SK-N-SH (cell line): ENCODE data around the gene LBR. TPM values are rescaled to one million over a fixed set of nuclear protein-coding genes. Genes with fewer than 3 reads are reported as not detected.

ENCODE experiments used
- CTCF ChIA-PET: fragments of 300-600, 350-600 bp; formaldehyde crosslinking; extraction: SDS; loops from one replicate; lab custom pipeline; 2021; lab: Yijun Ruan, JAX
- POLR2A ChIA-PET: fragments of 350-600 bp; sonication (Branson Sonifier 250); formaldehyde crosslinking; extraction: SDS; loops from one replicate; lab custom pipeline; 2020; ENCODE audit warnings: antibody characterized with exemption, inconsistent platforms; lab: Yijun Ruan, JAX
- DNase-seq: peaks from one replicate; pipeline ENCODE4 v3.0.0; 2012
- H2AFZ ChIP-seq: fragments of 200-600 bp; sonication (generic); 2 replicates; pipeline ENCODE4 v1.8.1; 2016; ENCODE audit warnings: antibody characterized with exemption, mild to moderate bottlenecking, low read depth
- H3F3A ChIP-seq: fragments of 200-600 bp; sonication (generic); replicated peaks from 2 replicates; pipeline ENCODE3; 2016; ENCODE audit warnings: antibody characterized with exemption, mild to moderate bottlenecking; ENCODE audit not compliant: insufficient read depth
- H3K27ac ChIP-seq, 2 experiments: fragments of 200-500 bp in 1 of 2; fragments of 200-600 bp in 1 of 2; sonication (Bioruptor generic) in 1 of 2; sonication (generic), shearing (Covaris generic) in 1 of 2; 2 replicates each; pipeline versions ENCODE4 v1.5.1 to v1.6.1; 2014 to 2016; ENCODE audit warnings: low read depth in 2 of 2, inconsistent platforms in 1 of 2, low read length in 1 of 2, mild to moderate bottlenecking in 1 of 2, mixed read lengths in 1 of 2
- H3K27me3 ChIP-seq: fragments of 200-600 bp; sonication (generic), shearing (Covaris generic); 2 replicates; pipeline ENCODE4 v1.6.1; 2016; ENCODE audit warnings: mixed run types; ENCODE audit not compliant: insufficient read depth
- H3K36me3 ChIP-seq, 2 experiments: fragments of 200-500 bp in 1 of 2; fragments of 200-600 bp in 1 of 2; sonication (Bioruptor generic) in 1 of 2; sonication (generic) in 1 of 2; replicated peaks in 1 of 2; 2 replicates each; pipeline versions ENCODE3 to v1.5.1; 2014 to 2016; ENCODE audit warnings: low read length in 1 of 2, mild to moderate bottlenecking in 1 of 2; ENCODE audit not compliant: insufficient read depth in 2 of 2, control insufficient read depth in 1 of 2
- H3K4me1 ChIP-seq, 2 experiments: fragments of 200-500 bp in 1 of 2; fragments of 200-600 bp in 1 of 2; sonication (Bioruptor generic) in 1 of 2; sonication (generic), shearing (Covaris generic) in 1 of 2; 2 replicates each; pipeline versions ENCODE4 v1.5.1 to v1.6.1; 2014 to 2016; ENCODE audit warnings: low read depth in 1 of 2, low read length in 1 of 2, mixed run types in 1 of 2; ENCODE audit not compliant: insufficient read depth in 2 of 2, control insufficient read depth in 1 of 2
- H3K4me2 ChIP-seq: fragments of 200-600 bp; sonication (generic), shearing (Covaris generic); 2 replicates; pipeline ENCODE4 v1.6.1; 2017; ENCODE audit warnings: mixed run types
- H3K4me3 ChIP-seq, 2 experiments: fragments of 200-500 bp in 1 of 2; fragments of 200-600 bp in 1 of 2; sonication (Bioruptor generic) in 1 of 2; sonication (generic), shearing (Covaris generic) in 1 of 2; 2 replicates each; pipeline versions ENCODE4 v1.5.1 to v1.8.1; 2014 to 2016; ENCODE audit warnings: low read depth in 2 of 2, inconsistent platforms in 1 of 2, low read length in 1 of 2, mild to moderate bottlenecking in 1 of 2, mixed read lengths in 1 of 2, moderate library complexity in 1 of 2
- H3K79me2 ChIP-seq: fragments of 200-600 bp; sonication (generic); 2 replicates; pipeline ENCODE4 v1.8.1; 2017; ENCODE audit warnings: mild to moderate bottlenecking; ENCODE audit not compliant: insufficient read depth
- H3K9ac ChIP-seq: fragments of 200-600 bp; sonication (generic); 2 replicates; pipeline ENCODE4 v1.6.1; 2017; ENCODE audit warnings: mixed run types
- H3K9me2 ChIP-seq: fragments of 200-600 bp; sonication (generic); 2 replicates; pipeline ENCODE4 v1.6.1; 2017; ENCODE audit warnings: mixed run types
- H3K9me3 ChIP-seq: fragments of 200-600 bp; sonication (generic); 2 replicates; pipeline ENCODE4 v1.6.1; 2017; ENCODE audit warnings: mixed run types, mild to moderate bottlenecking, moderate library complexity
- H4K20me1 ChIP-seq: fragments of 200-600 bp; sonication (generic); 2 replicates; pipeline ENCODE4 v1.6.1; 2017; ENCODE audit warnings: mild to moderate bottlenecking, mixed run types; ENCODE audit not compliant: insufficient read depth
- CHD2 ChIP-seq: fragments of 150-350 bp; IDR thresholded peaks from 2 replicates; pipeline ENCODE4 v1.6.1; 2018; ENCODE audit warnings: low read length; ENCODE audit not compliant: partially characterized antibody
- EZH2phosphoT487 ChIP-seq: fragments of 200-600 bp; sonication (generic); IDR thresholded peaks from 2 replicates; pipeline ENCODE4 v1.6.1; 2017; ENCODE audit warnings: low read depth, mixed run types, mild to moderate bottlenecking, antibody characterized with exemption, moderate library complexity, borderline replicate concordance
- NRF1 ChIP-seq: IDR thresholded peaks from 2 replicates; pipeline ENCODE4 v1.6.1; 2012; ENCODE audit warnings: low read depth, mild to moderate bottlenecking, low read length
- POLR2AphosphoS5 ChIP-seq: IDR thresholded peaks from 2 replicates; pipeline ENCODE4 v1.6.1; 2012; ENCODE audit warnings: low read depth, low read length
- RCOR1 ChIP-seq: fragments of 150-350 bp; IDR thresholded peaks from 2 replicates; pipeline ENCODE4 v1.6.1; 2017; ENCODE audit warnings: antibody characterized with exemption, low read length
- SMC3 ChIP-seq: IDR thresholded peaks from 2 replicates; pipeline ENCODE4 v1.6.1; 2012; ENCODE audit warnings: low read depth, low read length, improper control_type of control experiment
- TCF12 ChIP-seq: IDR thresholded peaks from 2 replicates; pipeline ENCODE4 v1.4.0; 2012
- TEAD4 ChIP-seq: IDR thresholded peaks from 2 replicates; pipeline ENCODE4 v1.4.0; 2012; ENCODE audit warnings: mild to moderate bottlenecking, borderline replicate concordance; ENCODE audit not compliant: insufficient read depth
- YY1 ChIP-seq: IDR thresholded peaks from 2 replicates; pipeline ENCODE4 v1.4.0; 2012; ENCODE audit warnings: low read depth, mild to moderate bottlenecking
- WGBS: methylation state at CpG from one replicate; pipeline ENCODE4 v1.1.6; 2017; ENCODE audit warnings: low lambda C conversion rate; 5-methylcytosine and 5-hydroxymethylcytosine counted together
- polyA plus RNA-seq, 3 experiments: library from polyadenylated mRNA; depleted of rRNA; stranded (reverse); fragments of >200 nt; gene quantifications; 2 replicates each; pipeline ENCODE4 v1.2.3, GENCODE V29; 2012
- TF ChIP-seq, protein P1 (sequence below): IDR thresholded peaks from 2 replicates; pipeline ENCODE4 v1.6.1; 2012; ENCODE audit warnings: mild to moderate bottlenecking, low read depth, low read length, moderate library complexity
- TF ChIP-seq, protein P2 (sequence below): fragments of 200-600 bp; sonication (generic); IDR thresholded peaks from 2 replicates; pipeline ENCODE4 v1.6.1; 2017; ENCODE audit warnings: antibody characterized with exemption, mild to moderate bottlenecking, moderate library complexity
- TF ChIP-seq, protein P3 (sequence below): IDR thresholded peaks from 2 replicates; pipeline ENCODE4 v1.4.0; 2012; ENCODE audit warnings: low read depth, borderline replicate concordance

The LBR gene
- polyA plus RNA-seq, 1 of the 3 experiments (the other 2 are of a cell fraction), result 10.6 TPM

DNA sequence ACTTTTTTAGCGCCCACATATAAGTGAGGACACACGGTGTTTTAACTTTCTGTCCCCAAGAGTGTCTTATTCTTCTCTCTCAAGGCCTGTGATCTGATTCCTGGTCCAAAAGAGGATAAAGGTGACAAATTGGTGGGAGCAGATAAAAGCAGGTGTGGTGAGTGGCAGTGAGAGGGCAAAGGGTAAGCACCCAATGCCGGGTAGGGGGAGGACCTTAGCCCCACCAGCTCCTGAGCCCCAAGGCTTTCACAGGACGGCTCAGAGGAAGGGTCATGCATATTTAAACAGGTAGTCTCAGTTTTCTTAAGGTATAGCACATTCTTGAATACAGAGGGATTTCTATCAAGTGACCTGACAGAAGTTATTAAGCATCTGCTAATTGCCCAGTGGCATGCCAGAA is 19.6 kb downstream of the LBR start:
- H2AFZ ChIP-seq, result no peak overlapping the region
- no peaks in the 10 kb centered on the region for H3F3A ChIP-seq
- peaks cover 45 to 72% of the 10 kb centered on the region in 2 experiments for H3K36me3 ChIP-seq
- no peaks in the 10 kb centered on the region for H3K9me2 ChIP-seq
- H3K79me2 ChIP-seq, result no peaks in the 10 kb centered on the region
- TF ChIP-seq NRF1 (no peak), TCF12 (no peak), SMC3 (no peak), YY1 (no peak), CHD2 (no peak), RCOR1 (no peak), POLR2AphosphoS5 (no peak), EZH2phosphoT487 (no peak), TEAD4 (no peak)
- TF ChIP-seq, protein P1, sequence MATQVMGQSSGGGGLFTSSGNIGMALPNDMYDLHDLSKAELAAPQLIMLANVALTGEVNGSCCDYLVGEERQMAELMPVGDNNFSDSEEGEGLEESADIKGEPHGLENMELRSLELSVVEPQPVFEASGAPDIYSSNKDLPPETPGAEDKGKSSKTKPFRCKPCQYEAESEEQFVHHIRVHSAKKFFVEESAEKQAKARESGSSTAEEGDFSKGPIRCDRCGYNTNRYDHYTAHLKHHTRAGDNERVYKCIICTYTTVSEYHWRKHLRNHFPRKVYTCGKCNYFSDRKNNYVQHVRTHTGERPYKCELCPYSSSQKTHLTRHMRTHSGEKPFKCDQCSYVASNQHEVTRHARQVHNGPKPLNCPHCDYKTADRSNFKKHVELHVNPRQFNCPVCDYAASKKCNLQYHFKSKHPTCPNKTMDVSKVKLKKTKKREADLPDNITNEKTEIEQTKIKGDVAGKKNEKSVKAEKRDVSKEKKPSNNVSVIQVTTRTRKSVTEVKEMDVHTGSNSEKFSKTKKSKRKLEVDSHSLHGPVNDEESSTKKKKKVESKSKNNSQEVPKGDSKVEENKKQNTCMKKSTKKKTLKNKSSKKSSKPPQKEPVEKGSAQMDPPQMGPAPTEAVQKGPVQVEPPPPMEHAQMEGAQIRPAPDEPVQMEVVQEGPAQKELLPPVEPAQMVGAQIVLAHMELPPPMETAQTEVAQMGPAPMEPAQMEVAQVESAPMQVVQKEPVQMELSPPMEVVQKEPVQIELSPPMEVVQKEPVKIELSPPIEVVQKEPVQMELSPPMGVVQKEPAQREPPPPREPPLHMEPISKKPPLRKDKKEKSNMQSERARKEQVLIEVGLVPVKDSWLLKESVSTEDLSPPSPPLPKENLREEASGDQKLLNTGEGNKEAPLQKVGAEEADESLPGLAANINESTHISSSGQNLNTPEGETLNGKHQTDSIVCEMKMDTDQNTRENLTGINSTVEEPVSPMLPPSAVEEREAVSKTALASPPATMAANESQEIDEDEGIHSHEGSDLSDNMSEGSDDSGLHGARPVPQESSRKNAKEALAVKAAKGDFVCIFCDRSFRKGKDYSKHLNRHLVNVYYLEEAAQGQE, result no peak
- TF ChIP-seq, protein P2, sequence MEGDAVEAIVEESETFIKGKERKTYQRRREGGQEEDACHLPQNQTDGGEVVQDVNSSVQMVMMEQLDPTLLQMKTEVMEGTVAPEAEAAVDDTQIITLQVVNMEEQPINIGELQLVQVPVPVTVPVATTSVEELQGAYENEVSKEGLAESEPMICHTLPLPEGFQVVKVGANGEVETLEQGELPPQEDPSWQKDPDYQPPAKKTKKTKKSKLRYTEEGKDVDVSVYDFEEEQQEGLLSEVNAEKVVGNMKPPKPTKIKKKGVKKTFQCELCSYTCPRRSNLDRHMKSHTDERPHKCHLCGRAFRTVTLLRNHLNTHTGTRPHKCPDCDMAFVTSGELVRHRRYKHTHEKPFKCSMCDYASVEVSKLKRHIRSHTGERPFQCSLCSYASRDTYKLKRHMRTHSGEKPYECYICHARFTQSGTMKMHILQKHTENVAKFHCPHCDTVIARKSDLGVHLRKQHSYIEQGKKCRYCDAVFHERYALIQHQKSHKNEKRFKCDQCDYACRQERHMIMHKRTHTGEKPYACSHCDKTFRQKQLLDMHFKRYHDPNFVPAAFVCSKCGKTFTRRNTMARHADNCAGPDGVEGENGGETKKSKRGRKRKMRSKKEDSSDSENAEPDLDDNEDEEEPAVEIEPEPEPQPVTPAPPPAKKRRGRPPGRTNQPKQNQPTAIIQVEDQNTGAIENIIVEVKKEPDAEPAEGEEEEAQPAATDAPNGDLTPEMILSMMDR, result no peak
- TF ChIP-seq, protein P3, sequence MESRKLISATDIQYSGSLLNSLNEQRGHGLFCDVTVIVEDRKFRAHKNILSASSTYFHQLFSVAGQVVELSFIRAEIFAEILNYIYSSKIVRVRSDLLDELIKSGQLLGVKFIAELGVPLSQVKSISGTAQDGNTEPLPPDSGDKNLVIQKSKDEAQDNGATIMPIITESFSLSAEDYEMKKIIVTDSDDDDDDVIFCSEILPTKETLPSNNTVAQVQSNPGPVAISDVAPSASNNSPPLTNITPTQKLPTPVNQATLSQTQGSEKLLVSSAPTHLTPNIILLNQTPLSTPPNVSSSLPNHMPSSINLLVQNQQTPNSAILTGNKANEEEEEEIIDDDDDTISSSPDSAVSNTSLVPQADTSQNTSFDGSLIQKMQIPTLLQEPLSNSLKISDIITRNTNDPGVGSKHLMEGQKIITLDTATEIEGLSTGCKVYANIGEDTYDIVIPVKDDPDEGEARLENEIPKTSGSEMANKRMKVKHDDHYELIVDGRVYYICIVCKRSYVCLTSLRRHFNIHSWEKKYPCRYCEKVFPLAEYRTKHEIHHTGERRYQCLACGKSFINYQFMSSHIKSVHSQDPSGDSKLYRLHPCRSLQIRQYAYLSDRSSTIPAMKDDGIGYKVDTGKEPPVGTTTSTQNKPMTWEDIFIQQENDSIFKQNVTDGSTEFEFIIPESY, result no peak
- WGBS, result 94% methylated on average over 4 of the region's 4 CpGs
- no peak overlapping the region for H3K27ac ChIP-seq
- H3K4me2 ChIP-seq, result no peak overlapping the region
- H3K9me3 ChIP-seq, result no peaks in the 10 kb centered on the region
- ChIA-PET CTCF (interaction anchor here (1.4 kb wide), 1 partner anchor 8 kb away, joined by 4 read pairs; no protein-coding TSS in a partner anchor), POLR2A (no interaction called here)
- H3K9ac ChIP-seq, result no peak overlapping the region
- no peak for DNase-seq
- H3K4me1 ChIP-seq, result peaks cover 0 to 8% of the 10 kb centered on the region in 2 experiments; a peak in 1 of 4 replicates
- H3K27me3 ChIP-seq, result no peaks in the 10 kb centered on the region
- H3K4me3 ChIP-seq, result no peak overlapping the region
- H4K20me1 ChIP-seq, result no peaks in the 10 kb centered on the region
